COLO668 (cell line): ENCODE data around the gene ADCY3.

Experiments used
- DNase-seq: peaks from one replicate; lab custom pipeline; 2025; ENCODE audit not compliant: unreplicated experiment; lab: John Stamatoyannopoulos, UW

The ADCY3 gene

DNA sequence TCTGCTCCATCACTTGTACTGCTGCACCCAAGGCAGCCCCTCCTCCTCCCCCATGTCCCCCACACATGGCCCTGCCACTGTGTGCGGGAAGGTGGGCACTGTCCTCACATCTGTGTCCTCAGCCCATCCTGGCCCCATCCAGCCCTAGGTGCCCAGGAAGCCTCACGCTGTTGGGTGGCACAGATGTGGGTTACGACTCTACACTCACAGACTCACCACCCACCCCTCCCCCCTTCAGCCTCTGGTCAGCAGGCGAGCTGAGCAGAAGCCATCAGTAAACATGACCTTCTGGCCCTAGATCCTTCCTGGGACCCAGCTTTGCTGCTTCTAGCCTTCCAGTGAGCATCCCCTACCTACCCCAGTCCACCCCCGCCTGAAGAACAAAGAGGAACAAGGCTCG lies 43.0 kb downstream of the ADCY3 start:
- no peak for DNase-seq

DNA sequence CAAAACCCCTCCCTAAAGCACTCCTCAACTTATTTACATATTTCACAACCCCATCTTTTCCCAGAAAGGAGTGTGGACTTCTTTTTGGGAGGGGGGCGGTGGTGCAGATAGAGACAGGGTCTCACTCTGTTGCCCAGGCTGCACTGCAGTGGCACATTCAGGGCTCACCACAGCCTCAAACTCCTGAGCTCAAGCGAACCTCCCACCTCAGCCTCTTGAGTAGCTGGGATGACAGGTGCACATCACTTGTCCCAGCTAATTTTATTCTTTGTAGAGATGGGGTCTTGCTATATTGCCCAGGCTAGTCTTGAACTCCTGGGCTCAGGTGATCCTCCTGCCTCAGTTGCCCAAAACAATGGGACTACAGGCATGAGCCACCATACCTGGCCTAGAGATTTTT lies 44.1 kb downstream of the ADCY3 start:
- no peak for DNase-seq

DNA sequence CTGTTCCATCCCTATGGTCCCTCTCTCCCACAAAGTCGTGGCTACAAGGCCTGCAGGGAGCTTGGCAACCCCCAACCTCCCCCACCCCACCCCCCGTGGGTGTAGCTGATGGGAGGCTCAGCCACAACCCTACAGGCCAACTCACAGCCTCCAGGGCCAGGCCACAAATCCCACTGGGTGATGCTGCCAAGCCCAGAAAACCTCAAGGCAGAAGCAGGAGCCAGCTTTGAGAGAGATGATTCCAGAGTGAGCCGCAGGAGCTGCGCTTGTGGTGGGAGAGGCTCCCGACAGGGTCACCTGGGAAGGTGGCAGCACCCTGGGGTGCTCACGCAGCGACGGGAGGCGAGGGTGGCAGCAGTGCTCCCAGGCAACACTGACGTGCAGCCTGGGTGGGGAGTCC lies 44.8 kb downstream of the ADCY3 start:
- no peak for DNase-seq

DNA sequence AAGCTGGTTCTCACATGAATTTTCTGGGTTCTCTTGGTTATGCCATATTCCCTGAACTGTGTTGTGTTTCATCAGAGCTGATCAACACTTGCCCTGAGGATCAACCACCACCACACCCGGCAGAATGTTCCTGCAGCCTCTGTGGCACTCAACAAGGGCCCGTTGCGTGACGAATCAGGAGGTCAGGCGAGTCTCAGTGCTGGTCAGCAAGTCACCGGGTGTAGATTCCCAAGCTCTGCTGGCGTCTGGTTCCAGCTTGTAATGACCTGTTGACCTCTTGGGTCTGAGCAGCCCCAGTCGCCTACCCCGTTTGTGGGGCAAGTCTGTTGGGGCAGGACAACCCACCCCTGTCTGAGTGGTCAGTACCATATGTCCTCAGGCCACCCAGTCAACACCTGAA lies 46.0 kb downstream of the ADCY3 start:
- no peak for DNase-seq

DNA sequence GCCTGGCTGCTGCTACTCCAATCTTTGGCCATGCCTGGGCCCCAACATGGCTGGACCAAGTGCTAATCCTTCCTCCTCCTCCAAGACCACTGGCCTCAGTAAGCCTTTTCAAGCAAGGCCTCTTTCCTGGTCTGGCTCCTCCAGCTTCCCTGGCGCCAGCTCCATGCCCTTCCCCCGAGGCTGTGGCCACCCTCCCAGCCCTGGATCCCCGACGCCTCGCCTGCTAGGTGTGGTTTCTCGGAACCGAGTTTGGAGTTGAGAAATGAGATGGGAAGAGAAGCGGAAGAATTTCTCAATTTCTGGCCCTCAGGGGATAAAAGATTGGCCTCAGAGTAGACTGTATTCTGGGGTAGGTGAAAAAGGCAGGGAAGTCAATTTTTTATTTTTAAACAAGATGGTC lies 46.4 kb downstream of the ADCY3 start:
- DNase-seq = no peak

DNA sequence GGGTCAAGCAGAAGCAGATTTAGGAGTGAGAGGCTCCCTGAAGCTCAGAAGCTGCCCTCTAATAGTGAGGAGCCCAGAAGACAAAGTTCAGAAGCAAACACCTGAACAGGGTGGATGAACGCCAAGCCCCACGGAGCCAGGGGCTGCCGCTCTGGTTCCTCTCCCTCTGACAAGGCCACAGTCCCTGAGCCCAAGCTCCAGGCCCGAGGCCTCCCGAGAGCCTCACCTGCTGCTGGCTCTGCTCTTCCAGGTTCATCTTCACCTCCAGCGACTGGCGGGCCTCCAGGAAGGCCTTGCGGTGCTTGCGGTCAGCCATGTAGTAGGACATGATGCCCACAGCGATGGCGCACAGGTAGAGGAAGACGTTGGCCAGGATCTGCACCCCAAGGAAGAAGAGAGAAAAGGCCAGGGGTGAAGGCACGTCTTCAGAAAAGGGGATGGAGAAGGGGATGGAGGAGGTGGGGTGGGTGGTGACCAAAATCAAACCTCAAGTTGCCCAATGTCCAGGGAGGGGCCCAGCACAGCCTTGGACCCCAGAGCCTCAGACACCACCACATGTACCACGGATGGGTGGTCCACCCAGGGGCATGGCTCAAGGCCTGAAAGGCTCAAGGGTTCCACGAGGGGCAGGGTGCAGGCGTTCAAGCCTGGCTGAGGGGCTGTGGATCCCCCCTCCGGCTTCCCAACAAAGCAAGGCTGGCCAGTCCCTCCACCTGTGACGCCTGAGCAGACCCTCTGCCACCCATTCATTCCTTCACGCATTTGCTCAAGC lies 47.5 kb downstream of the ADCY3 start:
- no peak for DNase-seq

DNA sequence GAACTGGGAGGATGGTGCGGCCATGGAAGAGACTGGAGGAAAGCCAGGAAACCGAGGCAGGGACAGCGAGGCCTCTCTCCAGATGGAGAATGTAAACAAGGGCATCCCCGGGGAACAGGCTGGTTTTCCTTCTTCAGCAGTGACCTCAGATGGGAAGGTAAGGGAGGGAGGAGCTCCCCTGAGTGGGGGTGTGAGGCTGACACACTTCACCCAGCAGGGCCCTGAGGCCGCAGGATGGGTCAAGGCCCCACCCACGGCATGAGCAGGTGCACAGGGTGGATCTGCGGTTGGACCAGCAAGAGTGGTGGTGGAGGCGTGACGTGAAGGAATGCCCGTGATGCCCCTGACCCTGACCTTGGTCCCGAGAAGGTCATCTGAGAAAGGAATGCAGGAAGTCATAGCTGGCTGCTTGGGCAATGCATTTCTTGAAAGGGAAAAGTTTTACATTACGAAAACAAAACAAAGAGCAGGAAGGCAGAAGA lies 48.1 kb downstream of the ADCY3 start:
- DNase-seq = no peak

DNA sequence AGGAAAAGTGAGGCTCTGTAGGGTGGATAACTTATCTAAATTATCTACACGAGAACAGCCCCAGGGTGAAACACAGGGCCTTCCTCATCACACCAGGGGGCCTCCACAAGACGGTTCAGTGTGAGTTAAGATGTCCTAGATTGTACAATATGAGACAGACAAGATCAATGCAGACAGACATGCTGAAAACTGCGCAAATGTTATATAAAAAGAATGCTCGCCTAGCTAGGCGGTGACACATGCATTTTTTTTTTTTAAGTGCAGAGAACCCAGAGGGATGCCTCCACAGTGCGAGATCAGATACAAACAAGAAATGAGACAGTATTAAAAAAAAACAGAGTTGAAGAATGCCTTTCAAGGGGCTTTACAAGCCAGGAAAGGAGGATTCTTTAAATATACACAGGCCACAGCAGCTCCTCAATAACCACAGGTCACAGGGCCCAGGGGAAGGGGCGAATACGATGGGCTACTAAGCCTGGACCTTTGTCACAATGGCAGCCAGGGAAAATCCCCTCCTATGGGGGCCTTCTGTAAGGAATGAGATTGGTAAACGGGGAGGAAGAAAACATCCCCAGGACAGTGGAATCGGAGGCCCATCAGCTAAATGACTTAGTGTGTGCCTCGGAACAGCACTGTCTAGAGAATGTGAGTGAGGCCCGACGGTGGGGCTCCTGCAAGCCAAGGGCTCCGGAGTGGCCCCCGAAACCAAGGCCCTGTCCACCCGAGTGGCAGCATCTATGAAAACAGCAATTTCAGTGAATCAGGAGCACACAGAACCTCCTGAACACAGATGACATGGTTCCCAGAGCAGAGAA lies 48.9 kb downstream of the ADCY3 start:
- DNase-seq = no peak

DNA sequence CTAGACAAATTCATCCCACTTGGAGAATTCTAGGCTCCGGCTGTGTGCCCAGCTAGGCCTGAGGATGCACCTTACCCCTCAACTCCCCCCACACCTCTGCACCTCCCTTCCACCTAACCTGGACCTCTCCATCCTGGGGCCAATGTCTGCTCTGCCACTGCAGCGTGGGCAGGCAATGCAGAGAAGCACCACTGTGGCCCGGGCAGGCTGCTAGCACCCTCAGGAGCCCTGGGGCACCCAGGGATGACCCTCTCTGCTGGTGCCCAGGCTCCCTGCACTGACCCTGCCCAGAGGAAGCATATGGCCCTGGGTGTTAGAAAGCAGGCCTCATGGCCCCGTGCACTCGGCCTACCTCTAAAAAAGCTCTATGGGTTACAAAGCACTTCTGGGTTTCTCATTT lies 49.6 kb downstream of the ADCY3 start:
- DNase-seq = no peak

DNA sequence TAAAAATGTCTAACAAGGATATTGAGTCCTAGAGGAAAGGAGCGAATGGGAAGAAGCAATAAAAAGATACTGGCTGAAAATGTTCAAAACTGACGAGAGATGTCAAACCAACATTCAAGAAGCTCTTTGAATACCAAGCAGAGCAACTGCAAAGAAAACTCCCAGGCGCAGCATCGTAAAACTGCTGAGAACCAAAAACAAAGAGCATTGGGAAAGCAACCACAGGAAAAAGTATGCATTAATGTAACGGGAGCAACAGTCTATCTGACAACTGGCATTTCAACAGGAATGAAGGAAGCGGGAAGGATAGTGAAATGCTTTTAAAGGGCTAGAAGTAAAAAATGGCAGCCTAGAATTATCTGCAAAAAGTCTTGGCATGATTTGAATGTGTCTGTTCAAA lies 53.1 kb downstream of the ADCY3 start:
- DNase-seq = no peak

DNA sequence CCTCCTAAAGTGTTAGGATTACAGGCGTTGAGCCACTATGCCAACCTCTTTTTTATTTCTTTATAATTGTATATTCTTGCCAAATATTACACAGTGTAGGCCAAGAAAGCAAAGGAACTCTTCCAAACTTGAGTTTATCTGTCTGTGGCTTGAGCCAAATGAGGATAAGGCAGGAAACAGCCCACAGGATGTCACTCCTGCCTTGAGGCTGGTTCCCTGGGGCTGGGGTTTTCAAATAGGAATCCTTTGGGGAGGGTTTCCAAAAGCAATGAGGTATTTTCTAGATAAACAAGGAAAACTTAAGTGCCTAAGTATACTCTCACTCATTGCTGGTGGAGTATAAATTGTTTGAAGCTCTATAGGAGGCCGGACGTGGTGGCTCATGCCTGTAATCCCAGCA lies 56.4 kb downstream of the ADCY3 start:
- no peak for DNase-seq

DNA sequence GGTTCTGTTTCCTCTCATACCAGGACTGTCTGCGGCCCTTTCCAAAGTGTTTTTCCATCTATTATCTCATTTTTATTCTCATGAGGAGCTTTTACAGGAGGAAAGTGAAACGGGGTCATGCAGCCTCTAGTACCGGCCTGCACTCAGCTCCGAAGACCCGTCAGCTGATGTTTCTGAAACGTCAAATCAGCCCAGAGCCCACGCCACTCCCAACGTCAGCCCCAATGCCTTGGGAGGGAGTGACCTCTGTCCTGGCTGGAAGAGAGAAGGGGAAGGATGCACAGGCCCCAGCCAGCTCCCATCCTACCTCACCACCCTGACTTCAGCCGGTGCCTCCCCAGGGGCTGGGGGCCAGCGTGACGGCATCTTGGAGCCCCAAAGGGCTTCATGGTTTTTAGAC lies 58.5 kb downstream of the ADCY3 start:
- DNase-seq = no peak

DNA sequence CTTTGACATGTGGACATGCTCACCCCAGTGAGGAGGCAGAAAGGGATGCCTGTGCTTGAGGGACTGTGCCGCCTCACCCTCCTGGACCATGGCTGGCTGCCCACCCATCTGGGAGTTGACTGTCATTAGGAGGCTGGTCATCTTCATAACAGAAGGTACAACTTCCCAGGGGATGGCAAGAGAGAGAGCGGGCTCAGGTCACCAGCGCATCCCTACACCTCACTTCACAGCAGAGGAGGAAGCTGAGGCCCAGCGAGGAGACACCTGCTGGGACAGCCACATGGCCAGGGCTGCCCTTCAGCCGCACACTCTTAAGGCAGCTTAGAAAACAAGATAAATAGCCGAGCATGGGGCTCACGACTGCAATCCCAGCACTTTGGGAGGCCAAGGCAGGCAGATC lies 59.4 kb downstream of the ADCY3 start:
- no peak for DNase-seq

DNA sequence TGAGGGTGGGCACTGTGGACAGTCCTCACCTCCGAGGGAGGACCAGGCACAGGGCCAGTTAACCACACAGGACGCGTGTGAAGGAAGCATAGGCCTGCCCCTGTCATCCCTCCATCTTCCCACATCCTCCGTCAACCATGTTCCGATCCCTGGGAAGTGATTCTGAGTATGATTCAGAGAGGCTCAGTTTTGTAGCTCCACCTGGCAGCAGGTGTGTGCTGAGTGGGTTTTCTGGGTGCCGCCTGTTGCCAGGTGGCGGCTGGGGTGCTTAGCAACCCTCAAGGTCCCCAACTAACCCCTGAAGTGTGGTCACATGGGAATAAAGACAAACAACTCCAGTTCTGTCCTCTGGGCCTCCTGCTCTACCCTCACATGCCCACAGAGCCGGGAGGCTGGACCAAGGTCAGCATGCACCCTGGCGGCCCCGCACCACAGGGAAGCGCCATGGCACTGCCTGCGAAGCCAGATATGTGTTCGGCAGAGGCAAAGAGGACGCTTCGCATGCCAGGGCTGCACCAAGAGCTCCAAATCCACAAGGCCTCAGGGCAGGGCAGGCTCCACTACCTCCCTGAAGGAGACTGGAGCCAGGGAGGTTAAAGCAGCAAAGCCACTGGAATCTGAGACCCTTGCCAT lies 60.0 kb downstream of the ADCY3 start:
- DNase-seq = peak; percentile 51

DNA sequence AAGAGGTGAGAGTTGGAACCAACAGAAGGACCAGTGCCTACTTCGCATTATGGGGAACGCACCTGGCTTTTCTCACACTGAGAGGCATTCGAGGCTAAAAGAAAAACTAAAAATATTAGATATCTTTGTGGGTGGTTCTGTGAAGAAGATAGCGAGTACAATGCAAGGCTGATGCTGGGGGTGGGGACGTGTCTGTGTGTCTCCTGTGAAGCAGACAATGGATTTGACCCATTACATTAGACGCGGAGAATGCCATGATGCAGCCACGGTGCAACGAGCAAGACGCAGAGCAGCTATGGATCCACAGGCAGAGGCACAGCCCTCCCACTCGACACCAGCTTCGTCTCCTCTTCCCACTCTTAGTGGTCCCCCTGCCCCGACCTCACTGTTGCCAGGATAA lies 61.0 kb downstream of the ADCY3 start:
- DNase-seq = no peak

DNA sequence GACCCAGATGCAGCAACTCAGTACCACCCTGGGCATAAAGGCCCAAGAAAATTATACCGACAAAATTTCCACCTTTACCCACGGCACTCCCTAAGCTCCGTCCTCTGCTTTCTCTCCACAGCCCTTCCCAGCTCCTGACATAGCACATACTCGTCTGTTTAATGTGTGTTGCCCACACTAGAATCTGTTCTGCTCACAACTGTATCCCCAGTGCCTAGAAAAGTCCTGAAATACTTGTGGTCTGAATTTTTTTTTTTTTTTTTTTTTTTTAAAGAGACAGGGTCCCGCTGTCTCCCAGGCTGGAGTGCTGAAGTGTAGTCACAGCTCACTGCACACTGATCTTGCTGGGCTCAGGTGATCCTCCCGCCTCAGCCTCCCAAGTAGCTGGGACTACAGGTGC lies 62.3 kb downstream of the ADCY3 start:
- no peak for DNase-seq

DNA sequence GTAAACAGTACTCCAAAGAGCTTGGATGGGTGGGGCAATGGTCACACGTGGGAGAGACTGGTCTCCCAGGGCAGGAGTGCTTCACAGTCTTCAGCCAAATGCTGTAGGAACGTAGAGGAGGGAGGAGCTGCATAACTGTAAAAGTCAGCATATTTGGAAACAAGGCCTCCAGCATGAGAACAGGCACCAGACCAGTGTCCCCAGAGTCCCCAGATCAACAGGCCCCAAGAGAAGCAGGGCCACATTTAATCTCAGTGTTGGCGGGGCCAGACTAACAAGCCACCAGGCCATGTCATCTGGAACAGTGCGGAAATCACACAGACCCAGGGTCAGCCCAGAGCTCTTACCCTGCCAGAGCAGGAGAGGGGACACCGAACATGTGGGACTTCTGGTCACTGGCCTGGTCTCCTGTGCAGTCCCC lies 63.2 kb downstream of the ADCY3 start:
- no peak for DNase-seq

DNA sequence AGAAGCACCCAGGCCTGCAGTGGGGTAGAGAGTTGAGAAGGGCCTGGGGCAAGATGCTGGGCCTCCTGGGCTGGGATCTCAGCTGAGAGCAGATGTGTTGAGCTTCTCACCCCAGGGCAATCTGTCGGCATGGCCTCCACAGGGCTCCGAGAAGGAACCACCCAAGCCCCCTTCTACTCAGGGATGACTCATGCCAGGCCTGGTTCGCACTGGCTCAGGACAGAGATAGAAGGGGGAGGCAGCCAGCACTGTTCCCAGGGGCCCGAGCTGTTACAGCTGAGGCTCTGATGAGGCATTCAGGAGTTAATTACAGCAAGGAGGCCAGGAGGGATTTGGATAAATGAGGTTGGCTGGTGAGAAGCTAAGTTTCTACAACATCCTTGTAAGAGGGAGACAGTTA lies 64.3 kb downstream of the ADCY3 start:
- no peak for DNase-seq

DNA sequence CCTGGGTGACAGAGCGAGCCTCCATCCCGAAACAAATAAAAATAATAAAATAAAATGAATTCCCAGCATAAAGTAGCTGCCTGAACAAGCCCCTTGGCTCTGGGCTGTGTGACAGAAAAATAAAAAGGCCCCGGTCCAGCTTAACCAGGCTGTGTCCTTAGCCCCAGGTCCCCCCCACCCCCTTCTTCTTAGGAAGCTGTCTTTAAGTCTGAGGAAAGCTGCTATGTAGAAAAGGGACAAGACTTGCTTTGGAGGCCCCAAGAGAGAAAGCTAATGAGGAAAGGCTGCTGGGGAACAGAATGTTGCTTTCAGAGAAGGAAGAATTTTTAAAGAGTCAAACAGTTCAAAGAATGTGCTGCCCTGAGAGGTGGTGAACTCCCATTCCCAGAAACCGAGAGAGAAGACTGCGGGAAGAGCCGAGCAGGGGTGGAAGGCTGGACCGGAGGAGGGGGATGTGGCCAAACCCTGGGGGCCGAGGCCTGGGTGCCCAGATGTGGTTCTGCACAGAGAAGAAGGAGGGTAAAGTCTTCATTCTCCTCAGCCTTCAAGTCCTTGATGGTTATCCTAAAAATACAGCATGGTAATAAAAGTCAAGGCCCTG lies 64.9 kb downstream of the ADCY3 start:
- no peak for DNase-seq

DNA sequence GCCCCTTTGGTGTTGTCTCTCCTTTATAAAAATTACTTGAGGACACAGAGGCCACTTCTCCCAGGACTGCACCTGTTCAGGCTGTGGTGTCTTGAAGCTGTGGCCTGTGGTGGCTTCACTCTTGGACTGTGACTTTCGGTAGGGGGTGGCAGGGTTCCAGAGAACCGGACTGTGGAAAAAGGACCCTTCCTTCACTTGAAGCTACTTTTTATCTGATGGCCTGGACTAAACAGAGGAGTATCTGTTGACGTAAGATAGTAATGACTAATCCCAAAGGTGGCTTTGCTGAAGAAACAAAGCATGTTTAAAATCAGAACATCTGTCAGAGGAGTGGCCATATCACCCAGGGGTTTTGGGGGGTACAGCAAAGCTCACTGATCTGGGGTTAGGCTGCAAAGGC lies 66.0 kb downstream of the ADCY3 start:
- no peak for DNase-seq

DNA sequence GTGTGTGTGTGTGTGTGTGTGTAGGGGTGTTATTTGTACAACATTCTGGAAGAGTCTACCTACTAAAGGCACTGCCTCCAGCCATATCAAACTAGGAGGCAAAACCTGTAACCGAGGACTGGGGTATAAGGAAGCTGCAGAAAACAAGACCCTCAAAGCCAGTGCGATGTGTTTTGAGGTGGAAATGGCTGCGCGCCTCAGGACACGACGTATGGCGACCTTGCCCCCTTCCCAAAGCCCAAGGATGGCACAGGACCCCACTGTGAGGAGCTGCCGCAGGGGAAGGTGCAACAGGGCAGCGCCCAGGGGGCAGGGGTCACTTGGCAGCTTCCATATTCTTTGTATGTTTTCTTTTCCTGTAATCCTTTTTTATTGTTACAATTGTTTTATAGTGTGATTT lies 67.0 kb downstream of the ADCY3 start:
- no peak for DNase-seq
